Osteocyte (in vitro differentiated cells): ENCODE results near the gene TNNI3. TPM values are rescaled to one million over a fixed set of nuclear protein-coding genes. Genes with fewer than 3 reads are reported as not detected.
A peak's percentile ranks its signal among the peaks of the same experiment; 100 is the strongest.

Experiments
- DNase-seq: peaks from one replicate; pipeline ENCODE4 v3.0.0; 2021; ENCODE audit warnings: mixed read lengths; ENCODE audit not compliant: unreplicated experiment; ENCODE audit errors: extremely low spot score
- H3K27ac Mint-ChIP-seq: one replicate; pipeline ENCODE4 v1.8.0; 2021; ENCODE audit warnings: mild to moderate bottlenecking, mixed read lengths; ENCODE audit not compliant: unreplicated experiment
- H3K27me3 Mint-ChIP-seq: one replicate; pipeline ENCODE4 v1.8.0; 2021; ENCODE audit warnings: mixed read lengths; ENCODE audit not compliant: unreplicated experiment
- H3K36me3 Mint-ChIP-seq: one replicate; pipeline ENCODE4 v1.8.0; 2021; ENCODE audit warnings: mixed read lengths; ENCODE audit not compliant: unreplicated experiment
- H3K4me1 Mint-ChIP-seq: one replicate; pipeline ENCODE4 v1.8.0; 2021; ENCODE audit warnings: mixed read lengths; ENCODE audit not compliant: unreplicated experiment
- H3K4me3 Mint-ChIP-seq: one replicate; pipeline ENCODE4 v1.8.0; 2021; ENCODE audit warnings: mild to moderate bottlenecking, moderate library complexity, mixed read lengths; ENCODE audit not compliant: unreplicated experiment
- H3K9me3 Mint-ChIP-seq: one replicate; pipeline ENCODE4 v1.8.0; 2021; ENCODE audit warnings: mixed read lengths; ENCODE audit not compliant: unreplicated experiment
- CTCF ChIP-seq: fragments of 200-600 bp; sonication (generic); IDR thresholded peaks from 2 replicates; pipeline ENCODE4 v1.5.0; 2021; ENCODE audit warnings: antibody characterized with exemption, mild to moderate bottlenecking, moderate library complexity
- total RNA-seq: library from RNA; stranded (reverse); gene quantifications from 2 replicates; pipeline ENCODE4 v1.2.1, GENCODE V29; 2021

Gene TNNI3
- total RNA-seq, 1 donor from 2014 or later: not detected

GRCh38 chr19:55198651-55199050 is 41.1 kb upstream of the TNNI3 start:
- Mint-ChIP-seq H3K4me1 (no peaks in the 10 kb centered on the region), H3K9me3 (no peaks in the 10 kb centered on the region), H3K27me3 (peaks cover 13% of the 10 kb centered on the region), H3K27ac (no peak overlapping the region), H3K4me3 (no peak overlapping the region), H3K36me3 (no peaks in the 10 kb centered on the region)
- no peak for TF ChIP-seq CTCF
- DNase-seq: no peak

GRCh38 chr19:55197528-55197927 is 40.0 kb upstream of the TNNI3 start:
- Mint-ChIP-seq H3K9me3 (no peaks in the 10 kb centered on the region), H3K4me1 (no peaks in the 10 kb centered on the region), H3K27me3 (peaks cover 13% of the 10 kb centered on the region), H3K36me3 (no peaks in the 10 kb centered on the region), H3K4me3 (no peak overlapping the region), H3K27ac (no peak overlapping the region)
- TF ChIP-seq CTCF: no peak
- no peak for DNase-seq

GRCh38 chr19:55196803-55197202 is 39.3 kb upstream of the TNNI3 start:
- no peak for DNase-seq
- TF ChIP-seq CTCF: no peak
- peaks cover 14% of the 10 kb centered on the region for H3K27me3 Mint-ChIP-seq

GRCh38 chr19:55193481-55193880 is 35.9 kb upstream of the TNNI3 start:
- no peak for DNase-seq
- peaks cover 4% of the 10 kb centered on the region for H3K27me3 Mint-ChIP-seq
- H3K4me1 Mint-ChIP-seq: peaks cover 6% of the 10 kb centered on the region
- no peak for TF ChIP-seq CTCF
- no peaks in the 10 kb centered on the region for H3K36me3 Mint-ChIP-seq
- H3K9me3 Mint-ChIP-seq: no peaks in the 10 kb centered on the region
- H3K27ac Mint-ChIP-seq: no peak overlapping the region
- no peak overlapping the region for H3K4me3 Mint-ChIP-seq

More at GRCh38 chr19:55196803-55197202, 39.3 kb upstream of the TNNI3 start:
- Mint-ChIP-seq H3K36me3 (no peaks in the 10 kb centered on the region), H3K4me3 (no peak overlapping the region), H3K9me3 (no peaks in the 10 kb centered on the region), H3K27ac (no peak overlapping the region), H3K4me1 (no peaks in the 10 kb centered on the region)

- Mint-ChIP-seq H3K9me3 (no peaks in the 10 kb centered on the region), H3K27ac (peak overlapping the region; percentile 74), H3K4me3 (no peak overlapping the region)
Measured at GRCh38 chr19:55189403-55189835, 31.9 kb upstream of the TNNI3 start.

More at GRCh38 chr19:55189403-55189835, 31.9 kb upstream of the TNNI3 start:
- H3K4me1 Mint-ChIP-seq: peaks cover 6% of the 10 kb centered on the region
- peaks cover 9% of the 10 kb centered on the region for H3K27me3 Mint-ChIP-seq
- no peak for TF ChIP-seq CTCF
- no peak for DNase-seq
- H3K36me3 Mint-ChIP-seq: no peaks in the 10 kb centered on the region
